ENCODE data around the gene SH3RF3.

SH3RF3 gene

GRCh38 chr2:109133746-109134145, 4.7 kb downstream of the SH3RF3 start:
- H3K27ac ChIP-seq, result no peak overlapping the region
- no peak for TF ChIP-seq CTCF (conservative IDR thresholded peaks at IDR 0.05)

- no peak for TF ChIP-seq CTCF (conservative IDR thresholded peaks at IDR 0.05)
- H3K27ac ChIP-seq, result peak overlapping the region; percentile 23; the same call in 1 of the 2 replicates
Measured at GRCh38 chr2:109134741-109135358, 5.8 kb downstream of the SH3RF3 start.

- H3K27ac ChIP-seq, result peak overlapping the region; percentile 23; the same call in 1 of the 2 replicates
- TF ChIP-seq CTCF (conservative IDR thresholded peaks at IDR 0.05), result no peak
Measured at GRCh38 chr2:109135359-109136197, 6.6 kb downstream of the SH3RF3 start.

GRCh38 chr2:109136542-109136941, 7.5 kb downstream of the SH3RF3 start:
- H3K27ac ChIP-seq, result peak overlapping the region; percentile 23; the same call in 1 of the 2 replicates
- no peak for TF ChIP-seq CTCF (conservative IDR thresholded peaks at IDR 0.05)

- TF ChIP-seq CTCF (conservative IDR thresholded peaks at IDR 0.05), result no peak
Measured at GRCh38 chr2:109137616-109138015, 8.6 kb downstream of the SH3RF3 start.

GRCh38 chr2:109138449-109138848, 9.4 kb downstream of the SH3RF3 start:
- no peak overlapping the region for H3K27ac ChIP-seq
- TF ChIP-seq CTCF (conservative IDR thresholded peaks at IDR 0.05), result no peak

More at GRCh38 chr2:109137616-109138015, 8.6 kb downstream of the SH3RF3 start:
- no peak overlapping the region for H3K27ac ChIP-seq

- no peak overlapping the region for H3K27ac ChIP-seq
- no peak for TF ChIP-seq CTCF (conservative IDR thresholded peaks at IDR 0.05)
Measured at GRCh38 chr2:109139002-109139401, 10.0 kb downstream of the SH3RF3 start.
